ENCODE results near the gene PDE4D. TPM values are rescaled to one million over a fixed set of nuclear protein-coding genes. Genes with fewer than 3 reads are reported as not detected.

The PDE4D gene
- total RNA-seq, 1 experiment from 2014 or later = 3.3 TPM

DNA sequence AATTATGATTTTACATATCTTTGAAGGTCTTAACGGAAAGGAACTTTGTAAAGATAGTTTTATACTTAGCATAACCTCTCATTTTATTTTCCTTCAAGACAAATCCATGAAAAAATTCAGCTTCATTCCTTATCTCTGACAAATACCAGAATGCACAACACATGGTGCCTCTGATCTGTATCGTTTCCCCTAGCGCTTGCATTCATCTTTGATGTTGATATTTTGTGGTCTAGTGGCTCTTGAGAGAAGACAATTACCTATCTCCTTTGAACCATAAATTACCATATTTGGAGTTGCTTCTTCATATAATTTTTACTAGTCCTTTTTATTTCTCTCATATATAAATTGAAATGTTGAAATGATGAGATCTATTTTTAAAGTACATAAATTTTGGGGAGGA is 551.3 kb downstream of the PDE4D start:
- Mint-ChIP-seq H3K27ac (no peak overlapping the region), H3K4me3 (no peak overlapping the region), H3K36me3 (no peaks in the 10 kb centered on the region), H3K9me3 (no peaks in the 10 kb centered on the region), H3K27me3 (ENCODE audit: low read depth) (no peaks in the 10 kb centered on the region), H3K4me1 (no peaks in the 10 kb centered on the region)
- no peak for TF ChIP-seq E2F1 (CRISPR knock-in tag; IDR thresholded peaks at IDR 0.05)
- no peak for TF ChIP-seq CREB1 (CRISPR knock-in tag; IDR thresholded peaks at IDR 0.05)
- no peak for TF ChIP-seq NFATC4 (CRISPR knock-in tag; IDR thresholded peaks at IDR 0.05)
- no peak for TF ChIP-seq IRF2 (CRISPR knock-in tag; IDR thresholded peaks at IDR 0.05; ENCODE audit: borderline replicate concordance, low read depth)
- TF ChIP-seq ZNF281 (CRISPR knock-in tag; IDR thresholded peaks at IDR 0.05) = no peak
- ATAC-seq (no peak), DNase-seq (ENCODE audit: low spot score) (no peak)
- ChIA-PET POLR2A (no interaction called here), CTCF (no interaction called here)

- no peak overlapping the region for H3K4me3 Mint-ChIP-seq
- no peak for TF ChIP-seq SMAD3 (CRISPR knock-in tag; IDR thresholded peaks at IDR 0.05; ENCODE audit: borderline replicate concordance)
- TF ChIP-seq, protein P1, sequence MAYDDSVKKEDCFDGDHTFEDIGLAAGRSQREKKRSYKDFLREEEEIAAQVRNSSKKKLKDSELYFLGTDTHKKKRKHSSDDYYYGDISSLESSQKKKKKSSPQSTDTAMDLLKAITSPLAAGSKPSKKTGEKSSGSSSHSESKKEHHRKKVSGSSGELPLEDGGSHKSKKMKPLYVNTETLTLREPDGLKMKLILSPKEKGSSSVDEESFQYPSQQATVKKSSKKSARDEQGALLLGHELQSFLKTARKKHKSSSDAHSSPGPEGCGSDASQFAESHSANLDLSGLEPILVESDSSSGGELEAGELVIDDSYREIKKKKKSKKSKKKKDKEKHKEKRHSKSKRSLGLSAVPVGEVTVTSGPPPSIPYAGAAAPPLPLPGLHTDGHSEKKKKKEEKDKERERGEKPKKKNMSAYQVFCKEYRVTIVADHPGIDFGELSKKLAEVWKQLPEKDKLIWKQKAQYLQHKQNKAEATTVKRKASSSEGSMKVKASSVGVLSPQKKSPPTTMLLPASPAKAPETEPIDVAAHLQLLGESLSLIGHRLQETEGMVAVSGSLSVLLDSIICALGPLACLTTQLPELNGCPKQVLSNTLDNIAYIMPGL (CRISPR knock-in tag; IDR thresholded peaks at IDR 0.05) = no peak
- no peak for TF ChIP-seq ZNF396 (CRISPR knock-in tag; IDR thresholded peaks at IDR 0.05; ENCODE audit: borderline replicate concordance)
- no peak for TF ChIP-seq MLX (CRISPR knock-in tag; IDR thresholded peaks at IDR 0.05)
- no peak for TF ChIP-seq ZNF281 (CRISPR knock-in tag; IDR thresholded peaks at IDR 0.05)
- TF ChIP-seq TEAD1 (CRISPR knock-in tag; IDR thresholded peaks at IDR 0.05) = no peak
- TF ChIP-seq KAT7 (CRISPR knock-in tag; IDR thresholded peaks at IDR 0.05; ENCODE audit: borderline replicate concordance) = no peak
- no peak for TF ChIP-seq NR3C1 (CRISPR knock-in tag; conservative IDR thresholded peaks at IDR 0.05; ENCODE audit: low read depth)
- ATAC-seq (no peak), DNase-seq (ENCODE audit: low spot score) (no peak)
- no peaks in the 10 kb centered on the region for H3K36me3 Mint-ChIP-seq
- ChIA-PET CTCF (no interaction called here), POLR2A (no interaction called here)
- no peaks in the 10 kb centered on the region for H3K9me3 Mint-ChIP-seq
- H3K27me3 Mint-ChIP-seq (ENCODE audit: low read depth) = no peaks in the 10 kb centered on the region
- H3K27ac Mint-ChIP-seq = no peak overlapping the region
- no peaks in the 10 kb centered on the region for H3K4me1 Mint-ChIP-seq
These were observed 551.8 kb downstream of the PDE4D start for GRCh38 chr5:59341760-59342159.

DNA sequence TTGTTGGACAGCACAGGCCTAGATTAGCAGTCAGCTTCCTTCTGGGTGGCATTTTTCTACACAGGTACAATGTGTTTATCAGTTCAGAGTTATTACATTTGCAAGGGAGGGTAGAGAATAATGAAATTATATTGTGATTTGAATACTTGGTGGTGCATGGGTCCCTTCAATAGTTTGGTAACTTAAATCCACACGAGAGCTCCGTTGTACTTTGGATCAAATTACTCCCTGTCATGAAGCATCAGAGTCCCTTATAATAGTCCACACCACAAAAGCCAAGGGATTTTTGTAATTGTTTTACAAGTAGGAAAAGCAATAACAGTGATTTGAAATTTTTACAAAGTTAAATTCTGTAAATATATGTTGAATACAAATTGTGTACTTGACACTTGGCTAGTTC is 552.4 kb downstream of the PDE4D start:
- Mint-ChIP-seq H3K4me3 (no peak overlapping the region), H3K4me1 (no peaks in the 10 kb centered on the region), H3K27me3 (ENCODE audit: low read depth) (no peaks in the 10 kb centered on the region), H3K36me3 (no peaks in the 10 kb centered on the region), H3K27ac (no peak overlapping the region), H3K9me3 (no peaks in the 10 kb centered on the region)
- no peak for DNase-seq (ENCODE audit: low spot score)
- no peak for ATAC-seq
- no peak for TF ChIP-seq KAT7 (CRISPR knock-in tag; IDR thresholded peaks at IDR 0.05; ENCODE audit: borderline replicate concordance)
- TF ChIP-seq, protein P1 (CRISPR knock-in tag; IDR thresholded peaks at IDR 0.05) = no peak
- CTCF ChIA-PET = no interaction called here
- POLR2A ChIA-PET = no interaction called here
